OCI-LY3 (cell line): Measurements from ENCODE around the gene STAT5A.
A peak's percentile ranks its signal among the peaks of the same experiment; 100 is the strongest.

Source experiments
- H2AFZ ChIP-seq: fragments of 200-600, 300-600 bp; shearing (Covaris generic); 2 replicates; pipeline ENCODE4 v1.6.0; 2014; ENCODE audit warnings: antibody characterized with exemption, low read depth, low read length
- H3K27ac ChIP-seq: fragments of 200-600, 300-600 bp; sonication (generic); 2 replicates; pipeline ENCODE4 v1.5.1; 2014; ENCODE audit warnings: mild to moderate bottlenecking, low read length, moderate library complexity, mixed read lengths
- H3K27me3 ChIP-seq: fragments of 200-600, 300-600 bp; sonication (generic); 2 replicates; pipeline ENCODE4 v1.6.1; 2014; ENCODE audit warnings: low read depth, low read length, mixed read lengths
- H3K36me3 ChIP-seq: fragments of 200-600, 300-600 bp; sonication (generic); replicated peaks from 2 replicates; pipeline ENCODE3; 2014; ENCODE audit warnings: low read depth, low read length, mixed read lengths
- H3K4me1 ChIP-seq: fragments of 300-600, 200-600 bp; sonication (generic); 2 replicates; pipeline ENCODE4 v1.6.1; 2014; ENCODE audit warnings: low read length, mixed read lengths
- H3K4me2 ChIP-seq: fragments of 200-600, 300-600 bp; sonication (generic); 2 replicates; pipeline ENCODE4 v1.6.1; 2014; ENCODE audit warnings: low read length, mixed read lengths
- H3K4me3 ChIP-seq: fragments of 300-600, 200-600 bp; sonication (generic); 2 replicates; pipeline ENCODE4 v1.5.1; 2014; ENCODE audit warnings: antibody characterized with exemption, mild to moderate bottlenecking, low read length, moderate library complexity
- H3K79me2 ChIP-seq: fragments of 300-600, 200-600 bp; shearing (Covaris generic); 2 replicates; pipeline ENCODE4 v1.6.1; 2014; ENCODE audit warnings: mild to moderate bottlenecking, low read length, mixed read lengths
- H3K9ac ChIP-seq: fragments of 300-600, 200-600 bp; shearing (Covaris generic); 2 replicates; pipeline ENCODE4 v1.6.0; 2014; ENCODE audit warnings: mild to moderate bottlenecking, low read length, moderate library complexity
- H3K9me3 ChIP-seq: fragments of 200-600, 300-600 bp; shearing (Covaris generic); 2 replicates; pipeline ENCODE4 v1.6.1; 2014; ENCODE audit warnings: low read length, mixed read lengths; ENCODE audit not compliant: insufficient read depth
- H4K20me1 ChIP-seq: fragments of 200-600, 300-600 bp; sonication (generic); 2 replicates; pipeline ENCODE4 v1.6.1; 2016; ENCODE audit warnings: low read length, mixed read lengths; ENCODE audit not compliant: insufficient read depth
- EZH2phosphoT487 ChIP-seq: fragments of 200-600 bp; shearing (Covaris generic); IDR thresholded peaks from 2 replicates; pipeline ENCODE4 v1.6.1; 2018; ENCODE audit warnings: antibody characterized with exemption, mixed run types, low read depth
- TF ChIP-seq, protein P1 (sequence below): fragments of 200-600, 300-600 bp; sonication (generic); IDR thresholded peaks from 2 replicates; pipeline ENCODE4 v1.5.1; 2014; ENCODE audit warnings: antibody characterized with exemption, low read length, low read depth

STAT5A gene

GRCh38 chr17:42286411-42287221 lies 1.7 kb upstream of the STAT5A start:
- peaks cover 48% of the 10 kb centered on the region for H3K4me1 ChIP-seq
- no peaks in the 10 kb centered on the region for H3K27me3 ChIP-seq
- H3K9me3 ChIP-seq, result no peaks in the 10 kb centered on the region
- H3K79me2 ChIP-seq, result peaks cover 60% of the 10 kb centered on the region
- peak overlapping the region; percentile 84 for H3K4me3 ChIP-seq
- TF ChIP-seq, protein P1, sequence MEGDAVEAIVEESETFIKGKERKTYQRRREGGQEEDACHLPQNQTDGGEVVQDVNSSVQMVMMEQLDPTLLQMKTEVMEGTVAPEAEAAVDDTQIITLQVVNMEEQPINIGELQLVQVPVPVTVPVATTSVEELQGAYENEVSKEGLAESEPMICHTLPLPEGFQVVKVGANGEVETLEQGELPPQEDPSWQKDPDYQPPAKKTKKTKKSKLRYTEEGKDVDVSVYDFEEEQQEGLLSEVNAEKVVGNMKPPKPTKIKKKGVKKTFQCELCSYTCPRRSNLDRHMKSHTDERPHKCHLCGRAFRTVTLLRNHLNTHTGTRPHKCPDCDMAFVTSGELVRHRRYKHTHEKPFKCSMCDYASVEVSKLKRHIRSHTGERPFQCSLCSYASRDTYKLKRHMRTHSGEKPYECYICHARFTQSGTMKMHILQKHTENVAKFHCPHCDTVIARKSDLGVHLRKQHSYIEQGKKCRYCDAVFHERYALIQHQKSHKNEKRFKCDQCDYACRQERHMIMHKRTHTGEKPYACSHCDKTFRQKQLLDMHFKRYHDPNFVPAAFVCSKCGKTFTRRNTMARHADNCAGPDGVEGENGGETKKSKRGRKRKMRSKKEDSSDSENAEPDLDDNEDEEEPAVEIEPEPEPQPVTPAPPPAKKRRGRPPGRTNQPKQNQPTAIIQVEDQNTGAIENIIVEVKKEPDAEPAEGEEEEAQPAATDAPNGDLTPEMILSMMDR, result no peak
- no peak for TF ChIP-seq EZH2phosphoT487
- peaks cover 17% of the 10 kb centered on the region for H3K36me3 ChIP-seq
- H3K4me2 ChIP-seq, result peak overlapping the region; percentile 98
- H3K9ac ChIP-seq, result peak overlapping the region; percentile 92
- 0 out of 2 replicates have a peak overlapping the region, but pooled peaks have one; percentile 49 for H2AFZ ChIP-seq
- peak overlapping the region; percentile 95 for H3K27ac ChIP-seq
- 0 out of 2 replicates have a peak, but pooled peaks cover 3% of the 10 kb centered on the region for H4K20me1 ChIP-seq

- Histone ChIP-seq H3K36me3 (peaks cover 21% of the 10 kb centered on the region), H2AFZ (peak overlapping the region; percentile 49)
- TF ChIP-seq EZH2phosphoT487, result no peak
- TF ChIP-seq, protein P1, result no peak
Observed at GRCh38 chr17:42287305-42287976, 857 bp upstream of the STAT5A start.

GRCh38 chr17:42288803-42289610 lies 709 bp downstream of the STAT5A start:
- peak overlapping the region; percentile 95 for H3K27ac ChIP-seq
- TF ChIP-seq EZH2phosphoT487, result no peak
- H3K27me3 ChIP-seq, result no peaks in the 10 kb centered on the region
- peaks cover 29% of the 10 kb centered on the region for H3K36me3 ChIP-seq
- peak overlapping the region; percentile 98 for H3K4me2 ChIP-seq
- peaks cover 69% of the 10 kb centered on the region for H3K79me2 ChIP-seq
- no peak overlapping the region for H2AFZ ChIP-seq
- 0 out of 2 replicates have a peak, but pooled peaks cover 3% of the 10 kb centered on the region for H4K20me1 ChIP-seq
- peak overlapping the region; percentile 84 for H3K4me3 ChIP-seq
- H3K9me3 ChIP-seq, result no peaks in the 10 kb centered on the region
- peaks cover 48% of the 10 kb centered on the region for H3K4me1 ChIP-seq
- peak overlapping the region; percentile 92 for H3K9ac ChIP-seq

More at GRCh38 chr17:42287305-42287976, 857 bp upstream of the STAT5A start:
- Histone ChIP-seq H3K9ac (peak overlapping the region; percentile 92), H3K4me2 (peak overlapping the region; percentile 98), H3K79me2 (peaks cover 65% of the 10 kb centered on the region), H4K20me1 (0 out of 2 replicates have a peak, but pooled peaks cover 3% of the 10 kb centered on the region), H3K27me3 (no peaks in the 10 kb centered on the region), H3K4me3 (peak overlapping the region; percentile 84), H3K9me3 (no peaks in the 10 kb centered on the region), H3K27ac (peak overlapping the region; percentile 95), H3K4me1 (peaks cover 48% of the 10 kb centered on the region)

DNA sequence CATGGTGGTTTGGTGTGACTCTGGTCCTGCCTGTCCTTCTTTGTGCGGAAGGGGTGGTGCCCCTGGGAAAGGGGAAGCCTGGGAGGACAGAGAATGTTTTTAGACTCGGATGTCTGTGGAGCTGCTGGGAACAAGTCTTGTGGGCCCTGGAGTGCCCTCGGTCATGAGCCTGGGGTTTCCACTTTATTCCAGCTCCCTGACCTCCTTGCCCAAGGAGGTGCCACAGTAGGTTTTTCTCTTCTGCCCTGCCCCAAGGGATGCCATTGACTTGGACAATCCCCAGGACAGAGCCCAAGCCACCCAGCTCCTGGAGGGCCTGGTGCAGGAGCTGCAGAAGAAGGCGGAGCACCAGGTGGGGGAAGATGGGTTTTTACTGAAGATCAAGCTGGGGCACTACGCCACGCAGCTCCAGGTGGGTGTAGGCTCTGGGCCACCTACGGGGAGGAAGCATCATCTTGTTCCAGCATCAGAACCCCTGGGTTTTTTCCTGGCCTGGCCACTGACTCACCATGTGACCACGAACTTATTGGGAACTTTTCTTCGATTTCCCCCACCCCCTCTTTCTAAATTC lies 1.4 kb downstream of the STAT5A start:
- peak overlapping the region; percentile 84 for H3K4me3 ChIP-seq
- 0 out of 2 replicates have a peak, but pooled peaks cover 3% of the 10 kb centered on the region for H4K20me1 ChIP-seq
- H3K9me3 ChIP-seq, result no peaks in the 10 kb centered on the region
- no peaks in the 10 kb centered on the region for H3K27me3 ChIP-seq
- peaks cover 69% of the 10 kb centered on the region for H3K79me2 ChIP-seq
- peaks cover 48% of the 10 kb centered on the region for H3K4me1 ChIP-seq
- peak overlapping the region; percentile 95 for H3K27ac ChIP-seq
- no peak overlapping the region for H2AFZ ChIP-seq
- peak overlapping the region; percentile 92 for H3K9ac ChIP-seq
- peak overlapping the region; percentile 98 for H3K4me2 ChIP-seq
- TF ChIP-seq, protein P1, result no peak
- no peak for TF ChIP-seq EZH2phosphoT487
- peaks cover 34% of the 10 kb centered on the region for H3K36me3 ChIP-seq
